ENCODE data around the gene SNTG2.

SNTG2 gene

GRCh38 chr2:987789-988188 is 37.1 kb downstream of the SNTG2 start:
- no peak overlapping the region for H3K4me3 ChIP-seq (ENCODE audit: low read depth, low read length)

DNA sequence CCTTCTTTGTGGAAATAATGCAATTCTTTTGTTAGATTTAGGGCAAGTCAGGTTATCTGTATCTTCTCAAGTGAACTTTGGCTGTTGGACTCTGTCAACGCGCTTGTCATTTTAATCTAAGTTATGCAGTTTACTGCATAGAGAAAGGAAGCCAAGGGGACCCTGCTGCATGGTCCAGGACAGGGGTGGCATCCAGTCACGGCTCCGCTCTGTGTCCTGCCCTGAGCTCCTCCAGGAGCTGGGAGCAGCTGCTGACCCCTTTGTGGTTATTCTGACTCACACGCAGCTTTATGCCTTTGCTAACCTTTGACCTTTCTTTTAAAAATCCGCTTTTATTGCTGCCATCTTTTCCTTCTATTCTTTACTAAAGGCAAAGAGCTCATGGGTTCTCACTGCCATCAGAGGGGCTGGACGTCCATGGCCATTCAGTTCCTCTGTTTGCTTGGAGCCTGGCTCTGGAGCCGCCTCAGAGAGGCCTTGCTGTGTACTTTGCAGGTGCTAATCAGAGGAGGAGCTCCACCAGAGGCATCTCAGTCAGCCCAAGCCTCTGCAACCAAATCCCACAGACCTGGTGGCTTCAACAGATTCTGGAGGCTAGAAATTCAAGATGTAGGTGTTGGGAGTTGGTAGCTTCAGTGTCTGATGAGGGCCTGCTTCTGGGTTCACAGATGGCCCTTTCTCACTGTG is 39.3 kb downstream of the SNTG2 start:
- H3K4me3 ChIP-seq (ENCODE audit: low read depth, low read length) = no peak overlapping the region

- H3K4me3 ChIP-seq (ENCODE audit: low read depth, low read length) = no peak overlapping the region
Observed at GRCh38 chr2:990970-991369, 40.3 kb downstream of the SNTG2 start.

DNA sequence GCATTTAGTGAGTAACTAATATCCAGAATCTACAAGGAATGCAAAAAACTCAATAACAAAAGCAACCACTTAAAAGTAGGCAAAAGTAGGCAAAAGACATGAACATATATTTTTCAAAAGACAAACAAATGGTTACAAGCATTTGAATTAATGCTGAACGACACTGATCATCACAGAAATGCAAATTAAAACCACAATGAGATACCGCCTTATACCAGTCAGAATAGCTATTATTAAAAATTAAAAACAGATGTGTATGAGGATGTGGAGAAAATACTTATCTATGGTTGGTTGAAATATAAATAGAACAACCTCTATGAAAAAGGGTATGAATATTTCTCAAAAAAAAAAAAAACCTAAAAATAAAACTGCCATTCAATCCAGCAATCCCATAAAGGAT is 51.7 kb downstream of the SNTG2 start:
- H3K4me3 ChIP-seq (ENCODE audit: low read depth, low read length) = no peak overlapping the region

- H3K4me3 ChIP-seq (ENCODE audit: low read depth, low read length) = no peak overlapping the region
Observed at GRCh38 chr2:1004398-1004797, 53.7 kb downstream of the SNTG2 start.

GRCh38 chr2:1010415-1010930 is 59.8 kb downstream of the SNTG2 start:
- no peak overlapping the region for H3K4me3 ChIP-seq (ENCODE audit: low read depth, low read length)

DNA sequence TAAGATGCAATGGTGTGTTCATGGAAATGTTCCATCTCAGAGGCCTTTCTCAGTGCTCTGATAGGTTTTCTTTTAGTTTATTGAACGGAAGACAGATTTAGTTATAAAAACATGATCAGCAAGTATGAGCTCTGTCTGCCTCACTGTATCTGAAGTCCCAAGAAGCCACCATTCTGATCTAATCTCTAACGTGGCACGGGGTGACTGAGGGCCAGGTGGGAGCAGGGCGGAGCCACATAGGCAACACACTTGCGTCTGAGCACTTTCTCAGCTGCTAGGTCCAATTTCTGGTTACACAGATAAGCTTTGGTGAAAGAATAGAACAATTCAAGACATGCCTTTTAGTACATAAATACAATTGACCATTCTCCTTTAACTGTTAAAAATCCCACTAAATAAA is 60.4 kb downstream of the SNTG2 start:
- no peak overlapping the region for H3K4me3 ChIP-seq (ENCODE audit: low read depth, low read length)

GRCh38 chr2:1011985-1012384 is 61.3 kb downstream of the SNTG2 start:
- no peak overlapping the region for H3K4me3 ChIP-seq (ENCODE audit: low read depth, low read length)

- H3K4me3 ChIP-seq (ENCODE audit: low read depth, low read length) = no peak overlapping the region
Observed at GRCh38 chr2:1014802-1015201, 64.2 kb downstream of the SNTG2 start.

DNA sequence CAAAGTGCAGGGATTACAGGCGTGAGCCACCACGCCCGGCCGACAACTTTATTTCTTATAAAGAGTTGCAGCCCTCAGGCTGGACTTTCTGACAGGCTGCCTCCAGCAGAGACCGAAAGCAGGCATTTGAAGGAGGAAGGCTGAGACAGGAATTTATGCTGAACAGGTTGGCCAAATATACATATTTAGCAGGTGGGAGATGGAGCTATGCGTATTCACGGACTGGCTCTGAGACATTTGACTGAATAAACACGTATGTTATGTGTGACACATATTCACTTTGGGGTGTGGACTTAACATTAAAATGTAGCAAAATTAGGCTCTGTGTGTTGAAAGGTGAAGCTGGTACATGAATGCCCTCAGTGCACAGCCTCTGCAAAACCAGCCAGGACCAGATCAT is 65.9 kb downstream of the SNTG2 start:
- H3K4me3 ChIP-seq (ENCODE audit: low read depth, low read length) = no peak overlapping the region

- H3K4me3 ChIP-seq (ENCODE audit: low read depth, low read length) = no peak overlapping the region
Observed at GRCh38 chr2:1017827-1018226, 67.2 kb downstream of the SNTG2 start.

GRCh38 chr2:1020206-1020605 is 69.6 kb downstream of the SNTG2 start:
- H3K4me3 ChIP-seq (ENCODE audit: low read depth, low read length) = no peak overlapping the region

DNA sequence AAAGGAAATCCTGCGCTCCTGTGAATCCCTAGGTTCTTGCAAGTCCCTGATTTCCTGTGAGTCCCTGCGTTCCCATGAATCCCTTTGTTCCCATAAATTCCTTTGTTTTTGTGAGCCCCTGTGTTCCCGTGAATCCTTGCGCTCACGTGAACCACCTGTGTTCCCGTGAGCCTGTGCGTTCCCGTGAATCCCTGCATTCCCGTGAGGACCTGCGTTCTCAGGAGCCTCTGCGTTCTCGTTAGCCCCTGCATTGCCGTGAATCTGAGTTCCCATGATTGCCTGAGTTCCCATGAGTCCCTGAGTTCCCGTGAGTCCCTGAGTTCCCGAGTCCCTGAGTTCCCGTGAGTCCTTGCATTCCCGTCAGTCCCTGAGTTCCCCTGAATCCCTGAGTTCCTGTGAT is 71.5 kb downstream of the SNTG2 start:
- H3K4me3 ChIP-seq (ENCODE audit: low read depth, low read length) = no peak overlapping the region

DNA sequence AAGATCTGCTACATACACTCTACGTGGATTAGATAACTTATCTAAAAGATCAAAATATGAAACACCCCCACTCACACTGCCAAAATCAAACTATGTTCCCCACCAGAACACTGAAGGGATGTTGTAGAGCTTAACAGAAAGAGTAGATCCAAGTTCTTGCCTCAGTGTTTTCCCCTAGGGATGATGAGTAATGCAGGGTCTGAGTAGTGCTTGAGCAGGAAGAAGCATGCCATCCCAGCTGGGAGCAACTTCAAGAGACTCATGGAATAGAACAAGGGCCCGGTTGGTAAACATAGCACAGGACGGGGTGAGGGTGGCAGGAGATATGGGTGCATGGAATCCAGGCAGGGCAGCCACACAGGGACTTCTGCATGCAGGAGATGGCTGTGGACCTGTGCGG is 74.3 kb downstream of the SNTG2 start:
- no peak overlapping the region for H3K4me3 ChIP-seq (ENCODE audit: low read depth, low read length)

- no peak overlapping the region for H3K4me3 ChIP-seq (ENCODE audit: low read depth, low read length)
Observed at GRCh38 chr2:1026141-1026540, 75.5 kb downstream of the SNTG2 start.

DNA sequence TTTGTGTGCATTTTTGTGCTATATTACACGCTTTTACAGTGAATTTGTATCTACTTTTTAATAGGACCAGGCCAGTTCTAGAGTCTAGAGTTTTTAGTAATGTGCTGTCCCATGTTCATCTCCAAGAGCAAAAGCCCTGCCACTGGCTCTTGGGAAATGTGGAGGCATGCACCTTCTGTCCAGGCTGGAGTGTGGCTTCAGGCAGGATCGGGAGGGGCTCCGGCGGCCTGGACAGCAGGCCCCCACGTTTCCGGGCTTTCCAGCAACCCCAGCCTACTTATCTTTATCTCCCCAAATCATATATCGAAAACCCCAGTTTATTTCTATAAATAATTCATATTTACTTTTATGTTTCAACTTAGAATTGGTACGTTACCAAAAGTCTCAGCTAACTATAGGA is 78.2 kb downstream of the SNTG2 start:
- no peak overlapping the region for H3K4me3 ChIP-seq (ENCODE audit: low read depth, low read length)

DNA sequence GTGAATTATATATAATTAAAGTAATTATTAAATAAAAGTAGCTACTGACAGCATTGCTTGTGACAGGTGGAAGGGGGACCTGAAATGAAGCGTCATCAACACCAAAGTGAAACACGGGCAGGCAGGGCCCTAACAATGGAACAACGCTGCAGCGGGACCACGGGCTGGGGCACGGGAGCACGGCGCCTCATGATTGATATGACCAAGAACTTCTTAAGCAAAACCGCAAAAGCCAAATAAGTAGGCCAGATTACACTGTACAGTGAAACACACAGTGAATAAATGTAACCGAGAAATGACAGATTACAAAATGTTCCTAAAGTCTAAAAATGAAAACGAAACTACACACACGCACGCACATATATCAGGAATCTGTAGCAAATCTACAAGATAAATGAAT is 81.4 kb downstream of the SNTG2 start:
- H3K4me3 ChIP-seq (ENCODE audit: low read depth, low read length) = no peak overlapping the region

DNA sequence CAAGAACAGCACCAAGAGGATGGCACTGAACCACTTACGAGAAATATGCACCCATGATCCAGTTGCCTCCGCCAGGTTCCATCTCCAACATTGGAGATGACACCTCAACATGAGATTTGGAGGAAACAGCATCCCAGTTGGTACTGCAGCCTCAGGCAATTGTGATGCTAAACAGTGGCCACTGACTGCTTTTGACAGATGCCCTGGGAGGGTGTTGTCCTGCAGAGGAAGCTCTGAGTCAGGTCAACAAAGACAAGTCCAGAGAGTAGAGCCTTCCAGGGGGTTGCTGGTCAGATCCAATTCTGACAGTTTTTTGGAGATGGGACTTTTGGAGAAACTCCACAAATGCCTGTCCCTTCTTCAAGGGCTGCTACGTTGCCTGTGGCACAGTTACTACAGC is 82.4 kb downstream of the SNTG2 start:
- H3K4me3 ChIP-seq (ENCODE audit: low read depth, low read length) = no peak overlapping the region

DNA sequence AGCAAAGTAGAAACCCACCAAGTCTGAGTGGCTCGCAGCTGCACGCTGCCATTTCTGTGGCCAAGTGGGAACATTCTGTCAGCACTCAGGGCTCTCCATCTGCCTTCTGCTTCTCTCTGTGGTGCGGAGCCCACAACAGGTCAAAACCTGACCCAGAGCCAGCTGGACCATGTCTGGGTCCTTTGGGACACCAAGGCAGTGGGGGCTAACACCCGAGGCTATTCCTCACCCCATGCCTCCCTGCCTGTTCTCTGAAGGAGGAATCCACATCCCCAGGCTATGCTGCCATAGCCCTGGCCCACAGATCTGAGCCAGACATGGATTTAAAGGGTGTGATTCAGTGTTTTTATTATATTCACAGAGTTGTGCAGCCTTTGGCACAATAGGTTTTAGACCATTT is 86.4 kb downstream of the SNTG2 start:
- H3K4me3 ChIP-seq (ENCODE audit: low read depth, low read length) = no peak overlapping the region

- no peak overlapping the region for H3K4me3 ChIP-seq (ENCODE audit: low read depth, low read length)
Observed at GRCh38 chr2:1039549-1039948, 88.9 kb downstream of the SNTG2 start.

DNA sequence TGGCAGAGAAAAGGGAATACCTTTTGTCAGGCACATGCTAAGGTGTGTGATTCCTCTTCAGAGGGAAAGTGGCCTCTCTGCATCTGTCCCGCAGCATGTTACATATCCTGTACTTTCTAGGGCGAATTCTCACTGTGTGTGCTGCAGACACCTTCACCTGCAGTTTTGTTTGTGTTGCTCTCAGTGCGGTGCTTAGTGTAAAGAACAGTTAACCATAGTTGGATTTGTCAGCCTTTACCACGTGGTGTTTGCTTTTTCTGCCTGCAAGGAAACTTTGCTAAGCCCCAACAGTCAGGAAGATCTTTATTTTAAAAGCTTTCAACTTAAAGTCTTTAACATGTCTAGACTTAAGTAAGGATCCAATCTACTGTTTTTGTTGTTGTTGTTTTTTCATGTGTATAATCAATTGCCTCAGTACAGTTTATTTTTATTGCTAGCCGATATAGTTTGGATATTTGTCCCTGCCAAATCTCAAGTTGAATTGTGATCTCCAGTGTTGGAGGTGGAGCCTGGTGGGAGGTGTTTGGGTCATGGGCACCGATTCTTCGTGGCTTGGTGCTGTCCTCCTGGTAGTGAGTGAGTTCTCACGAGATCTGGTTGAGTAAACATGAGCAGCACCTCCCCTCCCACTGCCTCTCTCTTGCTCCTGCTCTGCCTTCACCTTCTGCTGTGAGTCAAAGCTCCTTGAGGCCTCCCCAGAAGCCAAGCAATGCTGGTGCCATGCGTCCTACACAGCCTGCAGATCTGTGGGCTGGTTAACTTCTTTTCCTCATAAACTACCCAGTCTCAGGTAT is 90.6 kb downstream of the SNTG2 start:
- no peak overlapping the region for H3K4me3 ChIP-seq (ENCODE audit: low read depth, low read length)

DNA sequence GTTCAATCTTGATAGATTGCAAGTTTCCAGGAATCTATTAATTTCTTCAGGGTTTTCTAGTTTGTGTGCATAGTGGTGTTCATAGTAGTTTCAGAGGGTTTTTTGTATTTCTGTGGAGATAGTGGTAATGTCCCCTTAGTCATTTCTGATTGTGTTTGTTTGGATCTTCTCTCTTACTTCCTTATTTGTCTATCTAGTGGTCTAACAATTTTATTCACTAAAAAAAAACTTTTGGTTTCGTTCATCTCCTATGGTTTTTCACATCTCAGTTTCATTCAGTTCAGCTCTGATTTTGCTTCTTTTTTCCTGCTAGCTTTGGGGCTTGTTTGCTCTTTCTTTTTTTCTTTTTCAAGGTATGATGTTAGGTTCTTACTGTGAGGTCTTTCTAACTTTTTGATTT is 94.5 kb downstream of the SNTG2 start:
- H3K4me3 ChIP-seq (ENCODE audit: low read depth, low read length) = no peak overlapping the region
